ENCODE results near the gene SLC5A11.
"Not testable (repeated sequence)": the region's sequence is repeated elsewhere in the genome, so short reads cannot be mapped to it uniquely, and the experiment has no call there.

GRCh38 chr16:24856871-24857270 lies 11.1 kb downstream of the SLC5A11 start:
- TF ChIP-seq CTCF (IDR thresholded peaks at IDR 0.05; ENCODE audit: insufficient read depth, low read depth, low read length); EZH2 (IDR thresholded peaks at IDR 0.05; ENCODE audit: insufficient read depth, low read length): not testable (repeated sequence)
